Esophagus (tissue), 2 donors: ENCODE measurements around the gene TBCA. TPM values are rescaled to one million over a fixed set of nuclear protein-coding genes. Genes with fewer than 3 reads are reported as not detected.

Experiments
- H3K27ac ChIP-seq, 2 donors: one replicate each; pipeline ENCODE4 v1.5.1; 2013; ENCODE audit warnings: low read depth in 2 of 2, mild to moderate bottlenecking in 2 of 2, inconsistent platforms in 1 of 2, low read length in 1 of 2, moderate library complexity in 1 of 2
- H3K27me3 ChIP-seq, 2 donors: one replicate each; pipeline ENCODE4 v1.6.1; 2013; ENCODE audit warnings: low read length in 2 of 2, control low read depth in 1 of 2, mild to moderate bottlenecking in 1 of 2; ENCODE audit not compliant: insufficient read depth in 2 of 2, control insufficient read depth in 1 of 2
- H3K36me3 ChIP-seq, 2 donors: one replicate each; pipeline ENCODE4 v1.6.1; 2013; ENCODE audit warnings: low read length in 1 of 2; ENCODE audit not compliant: control insufficient read depth in 2 of 2, insufficient read depth in 2 of 2
- H3K4me1 ChIP-seq, 2 donors: one replicate each; pipeline ENCODE4 v1.6.1; 2013; ENCODE audit warnings: low read length in 1 of 2; ENCODE audit not compliant: control insufficient read depth in 2 of 2, insufficient read depth in 2 of 2
- H3K4me3 ChIP-seq, 2 donors: one replicate each; pipeline ENCODE4 v1.5.1; 2013; ENCODE audit warnings: low read length in 2 of 2, mild to moderate bottlenecking in 2 of 2, low read depth in 1 of 2, moderate library complexity in 1 of 2
- H3K9me3 ChIP-seq, 2 donors: one replicate each; pipeline ENCODE4 v1.6.1; 2013; ENCODE audit warnings: mild to moderate bottlenecking in 2 of 2, low read depth in 1 of 2, low read length in 1 of 2, moderate library complexity in 1 of 2; ENCODE audit not compliant: control insufficient read depth in 2 of 2, insufficient read depth in 1 of 2
- WGBS, 2 donors: extraction: QIAGEN DNeasy Blood & Tissue Kit; methylation state at CpG; one replicate each; pipeline ENCODE4 v1.1.7; 2013; 5-methylcytosine and 5-hydroxymethylcytosine counted together
- polyA plus RNA-seq, 2 donors: library from polyadenylated mRNA; stranded (reverse); fragments of 200-250 nt; gene quantifications; one replicate each; pipeline ENCODE4 v1.2.3, GENCODE V29; 2013
- donor health status: healthy with polysubstance abuse.
- donor health status: Bipolar disorder and iron deficiency.

The TBCA gene
- polyA plus RNA-seq, 2 donors = 174 to 176 TPM

- no peaks in the 10 kb centered on the region for H3K4me1 ChIP-seq
- no peak overlapping the region for H3K4me3 ChIP-seq
- no peaks in the 10 kb centered on the region for H3K36me3 ChIP-seq
- 86 to 97% methylated on average over 2 of the region's 2 CpGs for WGBS, 2 donors
- no peaks in the 10 kb centered on the region for H3K9me3 ChIP-seq
- H3K27ac ChIP-seq = no peak overlapping the region
- H3K27me3 ChIP-seq = peaks cover 4 to 16% of the 10 kb centered on the region in 2 donors
Measured at GRCh38 chr5:77649776-77650175, 126.4 kb downstream of the TBCA start.

- H3K36me3 ChIP-seq = no peaks in the 10 kb centered on the region
- peaks cover 7 to 42% of the 10 kb centered on the region in 2 donors for H3K27me3 ChIP-seq
- no peak overlapping the region for H3K27ac ChIP-seq
- no peaks in the 10 kb centered on the region for H3K9me3 ChIP-seq
- WGBS, 2 donors = 51 to 55% methylated on average over 11 of the region's 11 CpGs
- peaks cover 2 to 4% of the 10 kb centered on the region in 2 donors for H3K4me1 ChIP-seq
- H3K4me3 ChIP-seq = peak overlapping the region in 1 of 2 donors; percentile 38
Measured at GRCh38 chr5:77645995-77646639, 130.0 kb downstream of the TBCA start.

DNA sequence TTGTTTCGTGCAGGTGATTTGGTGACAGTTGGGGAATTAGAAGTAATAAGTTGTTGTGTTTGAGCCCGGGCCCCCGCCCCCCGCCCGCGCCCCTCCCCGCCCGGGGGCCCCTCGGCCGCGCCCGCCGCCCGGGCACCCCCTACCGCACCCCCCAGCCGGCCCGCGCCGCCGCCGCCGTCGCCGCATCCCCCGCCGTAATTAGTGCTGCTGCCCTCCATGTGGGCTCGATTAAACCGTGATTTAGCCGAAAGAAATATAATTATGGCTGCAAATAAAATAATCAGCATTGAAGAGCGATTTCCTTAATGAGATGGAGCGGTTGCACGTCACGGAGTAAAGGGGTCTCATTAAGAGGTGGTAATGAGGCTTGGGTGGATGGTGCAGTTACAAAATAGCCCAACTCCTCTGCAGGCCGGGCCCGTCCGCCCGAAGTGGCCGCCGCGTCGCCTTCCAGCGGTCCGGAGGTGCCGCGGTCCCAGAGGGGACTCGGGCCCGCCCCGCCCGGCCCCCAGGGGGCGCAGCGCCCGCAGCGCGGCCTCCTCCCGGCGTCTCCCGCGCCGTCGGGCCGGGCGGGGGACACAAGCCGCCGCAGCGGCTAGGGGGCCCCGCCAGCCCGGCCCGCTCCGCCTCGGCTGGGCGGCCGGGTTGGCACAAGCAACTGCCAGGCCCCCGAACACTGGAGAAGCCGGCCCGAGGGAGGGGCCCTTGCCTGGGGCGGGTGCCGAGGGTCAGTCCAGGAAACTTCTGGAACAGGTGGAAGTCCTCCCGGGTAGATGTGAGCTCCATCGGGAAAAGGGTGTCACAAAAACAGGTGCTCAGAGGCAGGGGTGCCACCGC, 130.8 kb downstream of the TBCA start:
- peaks cover 2 to 4% of the 10 kb centered on the region in 2 donors for H3K4me1 ChIP-seq
- peaks cover 8 to 49% of the 10 kb centered on the region in 2 donors for H3K27me3 ChIP-seq
- H3K4me3 ChIP-seq = peak overlapping the region in 1 of 2 donors; percentile 38
- no peaks in the 10 kb centered on the region for H3K9me3 ChIP-seq
- 3 to 4% methylated on average over 59 to 80 of the region's 80 CpGs for WGBS, 2 donors
- H3K36me3 ChIP-seq = no peaks in the 10 kb centered on the region
- no peak overlapping the region for H3K27ac ChIP-seq

GRCh38 chr5:77644371-77645157, 131.6 kb downstream of the TBCA start:
- H3K4me3 ChIP-seq = peak overlapping the region in 1 of 2 donors; percentile 38
- WGBS, 2 donors = 11 to 14% methylated on average over 30 to 33 of the region's 33 CpGs
- peaks cover 11 to 53% of the 10 kb centered on the region in 2 donors for H3K27me3 ChIP-seq
- H3K36me3 ChIP-seq = no peaks in the 10 kb centered on the region
- H3K4me1 ChIP-seq = peaks cover 2 to 4% of the 10 kb centered on the region in 2 donors
- H3K9me3 ChIP-seq = peaks cover 0 to 2% of the 10 kb centered on the region in 2 donors
- no peak overlapping the region for H3K27ac ChIP-seq

DNA sequence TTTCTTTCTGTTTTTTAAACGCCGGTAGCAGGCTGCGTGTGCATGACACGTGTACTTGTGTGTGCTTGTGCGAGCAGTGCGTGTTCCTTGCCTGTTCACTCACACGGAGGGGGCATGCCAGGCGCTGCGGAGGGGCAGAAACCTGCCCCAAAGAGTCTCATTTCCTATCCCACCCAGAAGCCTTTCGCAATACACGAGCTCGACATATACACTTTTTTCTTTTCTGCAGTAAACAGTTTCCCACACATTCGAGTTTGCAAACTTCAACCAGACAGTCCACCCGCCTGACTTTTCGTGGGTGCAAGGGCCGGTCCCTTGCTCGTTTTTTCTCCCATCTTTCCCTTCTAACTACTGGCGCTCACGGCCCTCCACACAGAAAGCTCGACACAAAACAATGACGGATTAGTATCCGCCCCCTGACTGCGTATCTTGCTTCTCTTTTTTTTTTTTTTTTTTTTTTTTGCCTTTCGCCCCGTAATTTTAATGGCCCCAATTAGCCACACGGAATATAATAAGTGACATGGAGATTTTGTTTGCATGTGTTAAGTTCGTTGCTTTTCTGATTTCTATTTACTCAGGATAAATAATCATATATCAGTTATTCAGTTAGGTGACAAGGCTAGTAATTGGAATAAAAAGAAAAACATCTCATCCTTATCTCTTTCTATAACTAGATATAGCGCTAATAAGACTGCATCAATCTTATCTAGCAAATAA, 132.3 kb downstream of the TBCA start:
- Histone ChIP-seq H3K4me3 (no peak overlapping the region), H3K27ac (no peak overlapping the region), H3K4me1 (peaks cover 2 to 4% of the 10 kb centered on the region in 2 donors), H3K36me3 (no peaks in the 10 kb centered on the region), H3K9me3 (peaks cover 0 to 5% of the 10 kb centered on the region in 2 donors), H3K27me3 (peaks cover 17 to 59% of the 10 kb centered on the region in 2 donors)
- WGBS, 2 donors = 9 to 12% methylated on average over 28 of the region's 28 CpGs

- 15 to 16% methylated on average over 21 of the region's 21 CpGs for WGBS, 2 donors
- H3K27ac ChIP-seq = no peak overlapping the region
- no peak overlapping the region for H3K4me3 ChIP-seq
- H3K4me1 ChIP-seq = peaks cover 4% of the 10 kb centered on the region in 2 donors
- H3K36me3 ChIP-seq = no peaks in the 10 kb centered on the region
- H3K27me3 ChIP-seq = peaks cover 17 to 62% of the 10 kb centered on the region in 2 donors
- H3K9me3 ChIP-seq = peaks cover 0 to 8% of the 10 kb centered on the region in 2 donors
Measured at GRCh38 chr5:77642738-77643653, 133.1 kb downstream of the TBCA start.

DNA sequence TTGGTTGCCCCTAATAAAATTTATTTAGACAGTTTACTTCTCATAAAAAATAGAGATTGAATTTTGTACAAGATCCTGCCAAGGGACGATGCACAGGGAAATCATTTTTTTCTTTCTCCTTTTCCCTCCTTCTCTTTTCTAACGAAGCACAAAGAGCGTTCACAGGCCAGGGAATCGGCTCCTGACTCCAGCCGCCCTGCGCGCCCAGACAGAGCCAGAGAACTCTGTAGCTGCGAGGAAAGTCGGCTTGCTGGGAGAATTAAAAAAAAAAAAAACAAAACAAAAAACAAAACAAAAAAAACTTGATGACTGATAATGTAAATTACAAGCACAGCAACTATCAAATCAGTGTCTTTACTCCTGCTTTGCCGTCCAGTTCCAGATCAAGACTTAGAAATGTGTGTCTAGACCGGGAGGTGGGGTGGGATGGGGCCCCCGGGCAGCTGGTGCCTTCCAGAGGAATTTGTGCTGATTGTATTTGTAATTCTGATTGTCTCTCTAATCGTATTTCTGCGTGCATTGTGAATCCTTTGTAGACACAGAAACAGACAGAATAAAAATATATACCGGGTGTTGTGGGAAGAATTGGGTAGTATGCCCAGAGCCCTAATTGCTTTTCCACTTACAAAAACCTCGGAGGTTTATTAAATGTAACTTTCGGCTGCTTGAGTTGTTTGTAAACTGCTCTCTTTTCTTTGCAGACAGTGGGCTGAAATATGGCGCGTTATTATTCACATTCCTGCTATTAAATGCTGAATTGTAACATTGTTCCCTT, 134.0 kb downstream of the TBCA start:
- Histone ChIP-seq H3K9me3 (peaks cover 0 to 8% of the 10 kb centered on the region in 2 donors), H3K4me3 (no peak overlapping the region), H3K36me3 (no peaks in the 10 kb centered on the region), H3K4me1 (peaks cover 4% of the 10 kb centered on the region in 2 donors), H3K27me3 (peaks cover 17 to 69% of the 10 kb centered on the region in 2 donors), H3K27ac (no peak overlapping the region)
- WGBS, 2 donors = 21 to 24% methylated on average over 19 of the region's 19 CpGs

DNA sequence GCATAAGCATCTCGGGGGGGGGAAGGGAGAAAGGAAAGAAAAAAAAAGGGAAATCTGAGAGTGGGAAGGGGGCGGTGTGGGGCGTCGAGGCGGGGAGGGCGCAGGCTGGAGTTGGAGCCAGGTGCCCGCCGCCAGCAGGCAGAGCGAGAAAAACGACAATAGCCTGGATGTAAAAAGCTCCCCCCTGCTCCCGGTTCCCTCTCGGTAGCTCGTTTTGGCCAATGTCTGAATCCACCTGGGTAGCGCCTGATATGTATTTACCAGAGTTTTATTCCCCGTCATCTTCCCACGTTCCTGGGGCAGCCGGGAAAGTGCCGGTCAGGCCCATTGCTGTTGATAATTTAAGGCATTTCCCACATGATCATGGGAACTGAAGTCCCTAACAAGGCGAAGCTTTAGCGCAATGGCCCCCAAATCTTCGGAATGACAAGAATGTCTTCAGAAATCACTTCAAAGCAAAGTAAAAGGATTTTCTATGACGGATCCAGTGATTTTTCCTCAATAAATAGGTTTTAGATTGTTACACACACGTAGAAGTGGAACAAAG, 134.7 kb downstream of the TBCA start:
- 13 to 21% methylated on average over 23 of the region's 23 CpGs for WGBS, 2 donors
- H3K4me1 ChIP-seq = peaks cover 6 to 8% of the 10 kb centered on the region in 2 donors
- peaks cover 14 to 75% of the 10 kb centered on the region in 2 donors for H3K27me3 ChIP-seq

More for the DNA sequence above, 134.7 kb downstream of the TBCA start:
- Histone ChIP-seq H3K4me3 (no peak overlapping the region), H3K36me3 (no peaks in the 10 kb centered on the region), H3K27ac (no peak overlapping the region), H3K9me3 (peaks cover 0 to 12% of the 10 kb centered on the region in 2 donors)
